ENCODE measurements around the gene SLITRK4. TPM values are rescaled to one million over a fixed set of nuclear protein-coding genes. Genes with fewer than 3 reads are reported as not detected.

Gene SLITRK4
- total and polyA plus RNA-seq, 2 of the 13 experiments (the other 11 are each of a cell fraction or from before 2014, with no cell fraction given), result not detected

GRCh38 chrX:143581240-143581639 lies 54.7 kb downstream of the SLITRK4 start (continued):
- TF ChIP-seq GMEB2 (CRISPR knock-in tag; IDR thresholded peaks at IDR 0.05; ENCODE audit: low read depth) (no peak), ZNF407 (CRISPR knock-in tag; IDR thresholded peaks at IDR 0.05; ENCODE audit: not compliant biosample characterization) (no peak), FOXO4 (CRISPR knock-in tag; conservative IDR thresholded peaks at IDR 0.05) (no peak), ZBTB40 (IDR thresholded peaks at IDR 0.05) (no peak), ZBTB40 (CRISPR knock-in tag; IDR thresholded peaks at IDR 0.05) (no peak), ZNF431 (CRISPR knock-in tag; IDR thresholded peaks at IDR 0.05; ENCODE audit: borderline replicate concordance, low read depth) (no peak)

Measured in HepG2 (cell line).